Endometrial microvascular endothelial cells (primary cell): ENCODE measurements around the gene RPS3. TPM values are rescaled to one million over a fixed set of nuclear protein-coding genes. Genes with fewer than 3 reads are reported as not detected.

Source experiments
- in situ Hi-C: cut with HindIII; loops from 2 replicates; pipeline ENCODE4 v1.10.0; 2017; ENCODE audit warnings: low sequenced_read_pairs, low pct_unique_long_range_greater_than_20kb; ENCODE audit errors: inconsistent ontology term
- total RNA-seq: library from RNA; depleted of rRNA; stranded (reverse); fragments of >200 nt; gene quantifications from one replicate; pipeline ENCODE4 v1.2.3, GENCODE V29; 2015; ENCODE audit errors: inconsistent ontology term

Gene RPS3
- total RNA-seq, 1 donor from 2014 or later: 1,799 TPM

DNA sequence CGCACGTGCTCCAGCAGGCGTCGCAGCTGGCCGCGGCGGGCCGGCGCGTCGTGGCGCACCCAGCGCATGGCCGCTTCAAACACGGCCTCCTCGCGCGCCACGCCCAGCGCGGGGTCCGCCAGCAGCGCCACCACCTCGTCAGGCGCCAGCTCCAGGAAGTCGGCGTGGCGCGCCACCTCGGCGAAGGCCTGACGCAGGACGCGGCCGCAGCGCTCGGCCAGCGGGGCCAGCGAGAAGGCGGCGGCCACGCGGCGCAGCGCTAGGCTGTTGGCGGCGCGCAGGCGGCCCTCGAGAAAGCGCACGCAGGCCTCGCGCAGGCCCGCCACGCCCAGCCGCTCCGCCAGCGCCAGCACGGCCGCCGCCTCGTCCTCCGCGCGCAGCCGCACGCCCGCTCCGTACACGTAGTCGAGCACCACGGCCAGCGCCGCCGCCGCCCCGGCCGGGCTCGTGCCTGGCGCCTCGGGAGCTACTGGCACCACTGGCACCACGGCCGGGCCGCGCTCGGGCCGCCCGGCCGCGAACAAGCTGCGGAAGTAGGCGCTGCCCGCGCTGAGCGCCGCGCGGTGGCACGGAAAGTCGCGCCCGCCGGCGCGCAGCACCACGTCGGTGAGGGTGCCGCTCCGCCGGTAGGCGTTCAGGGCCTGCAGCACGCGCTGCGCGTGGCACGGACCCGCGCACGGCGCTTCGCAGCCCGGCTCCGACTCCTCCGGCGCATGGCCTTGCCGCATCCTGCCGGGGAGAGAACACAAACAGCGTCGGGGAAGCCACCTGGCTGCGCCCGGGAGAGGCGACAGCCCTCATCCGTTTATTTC lies 30.8 kb downstream of the RPS3 start:
- in situ Hi-C loops: no loop called here

DNA sequence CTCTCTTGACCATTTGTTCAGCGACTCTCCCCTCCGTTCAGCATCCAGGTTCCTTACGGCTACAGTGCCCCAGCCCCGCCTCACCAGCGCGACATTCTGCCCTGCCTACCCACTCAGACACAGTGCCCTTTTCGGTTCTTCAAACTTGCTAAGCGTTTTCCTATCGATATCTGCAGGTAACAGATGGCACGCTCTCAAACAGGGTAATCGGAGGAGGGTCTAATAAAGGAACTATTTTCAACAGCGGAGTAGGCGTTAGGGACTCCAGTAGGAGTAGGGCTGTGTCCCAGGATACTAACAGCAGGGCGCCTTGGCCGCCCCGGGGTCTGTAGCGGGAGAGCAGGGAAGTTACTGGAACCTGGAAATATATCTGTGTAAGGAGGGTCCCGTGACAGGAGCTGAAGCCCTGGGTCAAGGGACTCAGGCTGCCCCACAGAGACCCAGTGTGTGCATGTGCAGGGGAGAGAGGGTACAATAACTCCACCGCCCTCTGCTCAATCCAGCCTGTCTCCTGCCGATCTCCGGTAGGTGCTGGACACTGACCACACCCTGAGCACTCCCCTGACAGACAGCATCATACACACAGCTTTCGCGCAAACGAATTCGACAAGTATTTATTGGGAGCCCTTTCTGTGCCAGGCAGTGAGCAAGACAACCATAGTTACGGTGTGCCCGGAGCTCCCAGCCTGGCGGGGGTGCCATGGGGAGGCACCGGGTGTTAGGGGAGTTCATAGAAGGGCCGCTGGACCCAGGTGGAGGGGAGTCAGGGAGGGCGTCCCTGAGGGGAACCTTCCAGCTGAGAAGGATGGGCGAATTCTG lies 31.6 kb downstream of the RPS3 start:
- in situ Hi-C loops: no loop called here

DNA sequence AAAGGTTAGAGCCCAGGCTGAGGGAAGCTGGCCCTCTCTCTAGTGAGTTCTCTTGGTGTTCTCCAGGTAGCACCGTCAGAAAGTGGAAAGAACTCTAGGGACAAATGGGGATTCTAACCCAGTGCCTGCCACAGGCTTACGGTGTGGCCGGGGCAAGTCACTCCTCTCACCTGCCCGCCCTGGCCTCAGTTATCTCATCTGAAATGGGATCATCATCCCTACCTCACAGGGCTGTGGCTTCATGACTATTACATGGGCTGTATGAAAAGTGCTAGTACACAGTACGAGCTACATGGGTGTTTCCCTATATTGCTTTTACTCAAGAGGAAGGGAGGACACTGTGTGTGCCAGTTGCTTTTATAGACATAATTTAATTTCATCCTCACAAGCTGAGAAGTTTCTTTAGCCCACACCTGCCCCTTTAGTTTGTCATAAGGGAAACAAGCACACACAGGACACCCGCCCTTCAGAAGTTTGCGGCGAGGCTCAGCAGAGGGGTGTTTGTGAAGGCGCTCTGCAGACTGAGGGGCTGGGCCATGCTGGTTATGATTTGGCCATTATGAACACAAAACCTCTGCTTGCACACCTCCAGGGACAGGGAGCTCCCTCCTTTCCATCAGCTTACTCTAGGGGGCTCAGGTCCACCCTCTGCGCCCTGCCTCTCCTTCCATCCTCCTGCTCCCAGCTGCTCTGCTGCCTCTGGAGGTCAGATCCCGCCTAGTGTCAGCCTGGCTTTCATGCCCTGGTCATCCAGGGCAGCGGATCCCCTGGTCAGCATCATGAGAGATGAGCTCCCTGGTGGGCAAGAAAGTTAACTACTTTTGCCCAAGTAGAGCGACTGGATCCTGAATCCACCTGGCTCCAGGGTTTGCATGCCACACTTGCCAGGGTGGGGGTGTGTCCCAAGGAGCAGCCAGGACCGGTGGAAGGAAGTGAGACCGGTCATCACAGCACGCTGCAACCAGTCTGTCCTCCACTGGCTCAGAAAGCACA lies 32.5 kb downstream of the RPS3 start:
- in situ Hi-C loops: no loop called here

DNA sequence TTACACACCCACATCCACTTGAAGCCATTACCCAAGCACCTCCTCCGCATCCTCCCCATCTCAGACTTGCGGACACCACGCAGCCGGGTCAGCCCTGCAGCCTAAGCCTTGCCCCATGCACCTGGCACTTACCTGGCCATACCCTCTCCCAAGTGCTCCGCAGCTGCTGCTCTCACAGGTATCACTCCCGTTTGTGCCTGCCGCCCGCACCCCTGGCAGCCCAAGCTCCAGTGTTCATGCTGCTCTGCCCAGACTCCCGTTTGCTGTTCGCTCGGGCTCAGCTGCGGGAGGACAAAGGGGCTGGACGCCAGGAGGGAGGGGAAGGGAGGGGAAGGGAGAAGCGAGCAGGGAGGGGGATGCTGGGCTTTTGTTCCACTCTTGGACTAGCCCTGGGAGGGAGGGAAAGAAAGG lies 33.6 kb downstream of the RPS3 start, which contains the start of gene KLHL35:
Gene KLHL35 (minus strand): TSS at position 293 of the 411 bp plus-strand sequence. CDS start 2,574 bp downstream, outside the sequence.
- in situ Hi-C loops: no loop called here

DNA sequence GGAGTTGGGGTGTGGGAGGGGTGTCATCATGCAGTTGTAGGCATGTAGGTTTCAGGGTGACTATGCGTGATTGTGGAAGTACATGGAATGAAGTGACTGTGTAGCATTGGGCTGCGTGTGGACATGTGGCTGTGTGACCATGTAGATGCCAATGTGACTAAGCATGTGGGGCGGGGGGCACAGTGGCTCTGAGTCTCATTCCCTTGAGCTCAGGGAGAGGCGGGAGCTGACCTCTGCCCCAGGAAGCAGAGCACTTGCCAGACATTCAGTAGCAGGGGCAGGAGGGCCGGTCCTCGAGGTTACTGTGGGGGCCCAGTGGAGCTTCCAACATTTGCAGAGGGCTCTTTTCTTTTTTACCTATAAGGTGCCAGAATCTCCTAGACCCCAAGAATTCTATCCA lies 34.1 kb downstream of the RPS3 start:
- in situ Hi-C loops: no loop called here

DNA sequence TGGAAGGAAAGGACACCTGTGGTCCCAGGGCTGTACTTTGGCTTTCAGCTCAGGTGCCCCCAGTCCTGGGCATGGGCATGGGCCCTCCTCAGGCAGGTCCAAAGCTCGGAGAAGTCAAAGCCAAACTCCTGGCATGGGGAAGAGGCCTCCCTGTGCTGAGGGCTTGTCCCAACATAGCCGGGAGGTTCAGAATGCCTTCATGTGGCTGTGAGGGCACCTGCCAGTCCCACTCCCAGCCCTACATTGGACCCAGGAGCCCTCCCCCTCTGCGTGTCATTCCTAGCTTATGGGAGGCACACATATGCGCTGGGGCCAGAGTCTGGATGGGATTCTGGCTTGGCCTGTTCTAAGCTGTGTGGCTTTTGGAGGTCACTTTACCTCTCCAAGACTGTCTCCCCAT lies 34.7 kb downstream of the RPS3 start:
- in situ Hi-C loops: no loop called here

DNA sequence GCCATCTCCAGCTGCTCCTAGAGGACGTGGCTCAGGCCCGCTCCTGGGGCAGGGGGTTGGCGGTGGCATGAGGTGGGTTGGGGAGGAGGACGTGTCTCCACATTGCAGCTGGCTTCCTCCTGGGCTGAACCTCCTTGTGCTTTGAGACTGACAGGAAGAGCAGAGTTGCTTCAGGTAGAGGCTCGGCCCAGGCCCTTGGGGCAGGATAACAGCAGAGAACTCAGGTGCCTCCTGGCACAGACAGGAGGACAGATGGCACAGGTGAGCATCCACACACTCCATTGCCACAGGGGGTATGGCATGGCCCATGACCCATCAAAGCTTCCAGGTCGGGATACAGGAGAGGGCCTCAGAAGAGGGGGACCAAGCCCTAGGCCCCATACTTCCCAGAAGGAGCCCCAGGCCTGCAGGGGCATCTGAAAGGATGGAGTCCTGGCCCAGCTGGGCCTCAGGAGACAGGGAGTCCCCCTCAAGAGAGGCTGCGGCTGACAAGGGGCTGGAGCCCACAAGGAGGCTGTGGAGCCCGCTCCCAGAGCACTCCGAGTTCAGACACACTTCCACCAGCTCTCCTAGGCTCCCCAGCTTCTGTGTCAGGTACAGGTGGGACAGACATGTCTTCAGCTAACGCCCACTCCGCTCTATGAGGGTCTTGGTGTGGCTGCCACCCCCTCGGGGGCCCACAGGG lies 35.7 kb downstream of the RPS3 start:
- in situ Hi-C loops: no loop called here

DNA sequence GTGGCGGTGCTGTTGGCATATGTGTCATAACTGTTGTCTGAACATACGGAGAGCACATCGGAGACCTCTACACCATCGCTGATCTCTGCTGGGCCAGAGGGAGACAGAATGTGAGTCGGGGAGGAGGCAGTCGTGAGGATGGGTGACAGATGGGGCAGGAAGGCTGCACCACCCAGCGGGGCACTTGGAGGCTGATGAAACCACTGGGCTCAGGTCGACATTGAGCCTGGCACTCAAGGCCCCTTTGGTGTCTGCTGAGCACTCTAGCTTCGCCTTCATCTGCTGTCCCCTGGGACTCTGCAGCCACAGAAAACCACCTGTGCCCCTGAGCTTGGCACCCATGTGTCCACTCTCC lies 36.2 kb downstream of the RPS3 start:
- in situ Hi-C loops: no loop called here

DNA sequence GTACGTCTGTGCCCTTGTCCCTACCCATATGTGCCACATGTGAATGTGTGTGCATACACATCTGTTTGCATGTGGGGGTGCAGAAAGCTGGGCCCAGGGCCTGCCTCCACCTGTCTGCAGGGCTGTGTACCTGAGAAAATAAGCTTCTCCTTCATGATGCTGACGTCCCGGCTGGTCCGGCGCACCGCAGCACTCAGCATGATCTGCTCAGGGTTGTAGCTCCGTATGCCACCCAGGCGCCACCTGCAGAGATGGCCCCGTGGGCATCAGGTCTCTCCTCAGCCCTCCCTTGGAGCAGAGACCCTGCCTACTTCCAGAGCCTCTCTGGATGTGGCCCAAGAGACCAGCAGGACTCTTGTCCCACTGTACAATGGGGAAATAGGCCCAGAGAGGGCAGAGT lies 37.5 kb downstream of the RPS3 start:
- in situ Hi-C loops: no loop called here

DNA sequence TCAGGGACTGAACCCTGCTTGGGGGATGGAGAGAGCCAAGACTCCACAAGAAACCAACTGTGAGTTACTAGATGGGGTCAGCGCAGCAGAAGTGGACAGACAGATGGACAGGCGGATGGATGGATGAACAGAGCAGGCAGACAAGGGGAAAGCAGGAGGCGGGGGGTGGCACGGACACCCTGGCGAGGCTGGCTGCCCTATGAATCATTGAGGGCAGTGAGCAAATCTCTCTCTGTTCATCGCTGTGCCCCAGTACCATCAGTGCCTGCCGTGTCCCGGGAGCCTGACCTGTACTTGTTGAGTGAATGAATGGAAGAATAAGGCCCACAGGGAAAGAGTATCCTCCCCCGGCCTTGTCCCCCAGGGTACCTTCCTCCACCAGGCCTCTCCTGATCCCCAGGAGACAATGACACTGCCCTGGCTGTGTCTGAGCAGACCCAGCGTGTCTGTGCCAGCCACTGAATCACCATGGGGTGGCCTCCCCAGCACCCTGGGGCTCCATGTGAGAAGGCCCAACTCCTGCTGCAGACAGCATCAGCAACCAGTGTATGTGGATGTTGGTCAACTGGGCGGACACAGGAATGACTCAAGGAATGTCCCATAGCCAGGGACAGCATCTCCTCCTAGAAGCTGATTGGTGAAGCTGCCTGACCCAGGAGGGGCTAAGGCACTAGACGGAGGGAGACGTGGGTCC lies 38.8 kb downstream of the RPS3 start:
- in situ Hi-C loops: no loop called here

DNA sequence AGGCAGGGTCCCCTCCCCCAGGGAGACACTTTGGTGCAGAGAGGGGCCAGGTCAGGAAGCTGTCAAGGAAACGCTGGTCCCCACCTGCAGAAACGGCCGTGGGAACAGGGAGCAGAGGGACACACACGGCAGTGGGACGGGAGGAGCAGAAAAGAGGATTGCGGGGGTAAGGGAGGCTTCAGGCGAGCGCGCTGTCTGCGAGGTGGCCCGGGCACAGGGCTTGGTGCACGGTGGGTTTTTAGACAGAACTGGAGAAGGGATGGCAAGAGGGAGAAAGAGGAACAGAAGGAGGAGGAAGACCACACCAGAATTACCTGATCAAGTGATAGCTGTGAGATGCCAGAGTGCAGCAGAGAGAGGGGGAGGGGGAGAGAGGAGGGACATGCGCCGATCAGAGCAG lies 39.7 kb downstream of the RPS3 start:
- in situ Hi-C loops: no loop called here

DNA sequence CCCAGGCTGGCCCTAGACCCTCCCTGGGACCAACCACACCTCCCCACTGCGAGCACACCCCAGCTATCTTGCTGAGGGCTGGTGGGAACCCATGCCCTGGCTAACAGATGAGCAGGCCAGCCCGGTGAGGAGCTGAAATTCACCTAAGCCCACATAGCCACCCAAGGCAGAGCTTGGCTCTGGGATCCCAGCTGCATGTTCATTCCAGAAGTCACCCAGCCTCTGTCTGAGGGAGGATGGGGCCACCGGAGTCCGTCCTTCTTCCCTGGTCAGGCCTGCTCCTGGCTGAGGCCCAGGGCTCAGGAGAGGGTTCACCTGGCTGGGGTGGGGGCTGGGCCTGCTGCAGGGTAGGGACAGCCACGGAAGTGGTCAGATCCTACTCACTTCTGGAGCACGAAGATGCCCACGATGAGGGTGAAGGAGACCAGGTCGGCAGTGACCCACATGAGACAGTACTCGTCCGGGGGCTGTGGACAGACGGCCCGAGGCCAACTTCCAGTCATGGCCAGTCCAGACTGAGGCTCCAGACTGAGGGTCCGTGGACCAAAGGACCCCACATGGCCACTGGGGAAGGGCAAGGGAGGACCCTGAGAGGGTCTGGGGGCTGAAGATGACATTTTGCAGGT lies 40.3 kb downstream of the RPS3 start:
- in situ Hi-C loops: no loop called here

DNA sequence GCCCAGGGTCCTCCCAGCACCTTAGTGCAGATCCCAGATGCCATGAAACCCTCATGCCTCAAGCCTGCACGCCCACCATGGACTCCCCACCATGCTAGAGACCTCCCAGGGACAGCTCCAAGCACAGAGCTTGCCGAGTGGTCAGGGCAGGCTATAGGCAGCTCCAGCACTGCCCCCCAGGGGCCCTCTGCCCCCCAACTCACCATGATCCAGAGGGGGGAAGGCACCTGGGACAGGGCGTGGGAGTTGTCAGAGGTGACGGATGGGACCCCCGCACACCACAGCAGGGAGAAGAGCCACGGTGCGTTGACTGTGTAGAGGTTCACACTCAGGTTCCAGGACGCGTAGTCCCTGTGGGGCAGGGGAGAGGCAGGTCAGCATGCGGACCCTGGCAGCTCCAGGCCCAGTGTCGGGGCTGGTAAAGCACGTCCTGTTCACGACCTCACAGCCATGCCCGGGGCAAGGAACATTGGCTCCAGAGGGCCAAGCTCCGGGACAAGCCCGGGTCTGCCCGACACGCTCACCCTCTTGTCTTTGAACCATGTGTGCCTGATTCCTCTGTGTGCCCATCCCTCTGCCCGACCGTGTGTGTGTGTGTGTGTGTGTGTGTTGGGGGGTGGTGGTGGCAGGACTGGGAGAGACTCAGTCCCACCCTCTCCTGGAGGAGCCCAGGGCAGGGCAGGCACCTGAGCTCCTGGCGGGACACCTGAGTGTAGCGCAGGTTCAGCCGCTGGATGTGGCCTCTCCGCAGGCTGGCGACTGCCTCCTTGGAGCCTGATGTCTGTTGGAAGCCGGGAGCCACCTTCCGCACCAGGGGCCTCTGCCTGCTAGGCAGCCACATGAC lies 41.9 kb downstream of the RPS3 start:
- in situ Hi-C loops: no loop called here

DNA sequence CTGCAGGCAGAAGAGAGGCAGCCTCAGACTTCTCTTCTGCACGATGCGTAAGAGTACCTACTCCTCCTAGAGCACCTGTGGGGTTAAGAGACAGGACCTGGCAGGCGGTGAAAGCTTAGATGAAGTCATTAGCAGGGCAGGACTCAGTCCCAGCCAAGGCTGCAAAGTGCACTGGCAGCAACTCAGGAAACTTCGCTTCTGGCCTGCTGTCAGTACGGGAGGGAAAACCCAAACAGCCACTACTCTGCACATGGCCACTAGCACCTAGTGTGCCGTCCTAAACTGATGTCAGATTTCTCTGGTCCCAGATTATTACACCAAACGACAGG lies 42.5 kb downstream of the RPS3 start:
- in situ Hi-C loops: no loop called here

DNA sequence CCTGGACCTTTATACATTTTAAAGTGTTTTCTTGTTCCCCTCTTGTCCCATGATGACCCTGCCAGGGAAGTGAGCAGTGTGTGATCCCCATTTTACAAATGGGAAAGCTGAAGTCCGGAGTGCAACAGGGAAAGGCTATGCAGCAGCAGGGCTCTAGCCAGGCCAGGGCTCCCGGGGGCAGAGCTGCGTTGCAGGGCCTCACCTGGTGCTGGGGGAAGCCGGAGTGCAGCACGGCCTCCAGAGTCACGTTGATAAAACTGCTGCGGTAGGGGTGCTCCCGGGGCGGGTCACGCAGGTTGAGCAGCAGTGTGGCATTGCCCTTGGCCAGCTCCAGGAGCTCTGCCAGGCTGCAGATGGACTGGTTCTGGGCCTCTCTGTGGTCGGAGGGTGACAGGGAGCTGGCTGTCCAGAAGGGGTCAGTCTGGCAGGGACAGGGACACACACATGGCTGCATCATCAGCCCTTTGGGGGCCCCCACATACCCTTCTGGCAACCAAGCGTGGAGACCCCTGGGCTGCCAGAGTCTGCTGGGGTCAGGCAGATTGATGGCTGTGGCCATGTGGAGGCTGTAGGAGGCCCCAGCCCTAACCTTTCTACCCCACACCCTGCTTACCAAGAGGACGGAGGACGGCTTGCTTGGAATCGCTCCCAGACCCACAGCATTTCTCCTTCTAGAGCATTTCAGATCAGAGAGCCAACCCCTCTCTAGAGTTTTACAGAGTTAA lies 43.0 kb downstream of the RPS3 start:
- in situ Hi-C loops: no loop called here

DNA sequence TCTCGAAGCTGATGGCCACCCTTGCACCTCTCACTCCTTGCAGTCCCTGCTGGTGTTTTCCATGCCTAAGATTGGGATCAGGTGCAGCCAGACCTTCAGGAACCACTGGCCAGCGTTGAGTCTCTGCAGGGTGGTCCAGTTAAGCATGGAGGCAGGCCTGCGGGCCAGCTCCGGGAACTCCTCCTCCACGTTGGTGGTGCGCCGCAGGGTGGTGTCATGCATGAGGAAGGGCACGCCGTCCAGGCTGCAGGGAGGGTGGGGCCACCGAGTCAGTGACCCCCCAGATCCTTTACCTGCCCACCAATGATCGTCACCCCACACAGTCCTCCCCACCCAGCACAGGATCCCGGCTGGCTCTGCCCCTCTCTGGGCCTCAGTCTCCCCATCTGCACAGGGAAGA lies 43.7 kb downstream of the RPS3 start:
- in situ Hi-C loops: no loop called here
